GM19372 (cell line): ENCODE data around the gene KIF7.

Experiments used
- ATAC-seq: cut with Tn5 transposase; IDR thresholded peaks from one replicate; pipeline ENCODE4 v1.9.1; 2021; ENCODE audit warnings: mild to moderate bottlenecking, low read depth, moderate library complexity; ENCODE audit not compliant: unreplicated experiment

KIF7 gene

DNA sequence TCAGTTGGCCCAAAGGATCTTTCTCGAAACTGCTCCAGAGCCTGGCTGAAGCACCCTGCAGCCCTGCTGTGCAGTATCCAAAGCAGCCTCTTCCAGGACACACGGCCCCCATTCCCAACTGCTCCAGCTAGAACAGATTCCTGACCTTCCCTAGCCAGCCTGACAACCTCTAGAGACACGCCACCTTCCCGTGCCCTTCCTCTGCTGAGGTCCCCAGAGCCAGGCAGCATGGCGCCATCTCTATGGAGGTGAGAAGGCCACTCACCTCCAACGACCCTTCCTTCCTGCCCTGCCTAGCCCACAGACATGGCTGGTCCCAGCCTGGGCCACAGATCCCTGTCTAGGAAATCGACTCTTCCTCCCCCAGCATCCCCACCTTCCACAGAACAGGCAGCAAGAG, 3.1 kb downstream of the KIF7 start:
- ATAC-seq = no peak

- no peak for ATAC-seq
Observed at GRCh38 chr15:89649716-89650115, 5.6 kb downstream of the KIF7 start.

GRCh38 chr15:89649013-89649625, 6.1 kb downstream of the KIF7 start:
- ATAC-seq = no peak

GRCh38 chr15:89648106-89649012, 6.9 kb downstream of the KIF7 start:
- no peak for ATAC-seq

DNA sequence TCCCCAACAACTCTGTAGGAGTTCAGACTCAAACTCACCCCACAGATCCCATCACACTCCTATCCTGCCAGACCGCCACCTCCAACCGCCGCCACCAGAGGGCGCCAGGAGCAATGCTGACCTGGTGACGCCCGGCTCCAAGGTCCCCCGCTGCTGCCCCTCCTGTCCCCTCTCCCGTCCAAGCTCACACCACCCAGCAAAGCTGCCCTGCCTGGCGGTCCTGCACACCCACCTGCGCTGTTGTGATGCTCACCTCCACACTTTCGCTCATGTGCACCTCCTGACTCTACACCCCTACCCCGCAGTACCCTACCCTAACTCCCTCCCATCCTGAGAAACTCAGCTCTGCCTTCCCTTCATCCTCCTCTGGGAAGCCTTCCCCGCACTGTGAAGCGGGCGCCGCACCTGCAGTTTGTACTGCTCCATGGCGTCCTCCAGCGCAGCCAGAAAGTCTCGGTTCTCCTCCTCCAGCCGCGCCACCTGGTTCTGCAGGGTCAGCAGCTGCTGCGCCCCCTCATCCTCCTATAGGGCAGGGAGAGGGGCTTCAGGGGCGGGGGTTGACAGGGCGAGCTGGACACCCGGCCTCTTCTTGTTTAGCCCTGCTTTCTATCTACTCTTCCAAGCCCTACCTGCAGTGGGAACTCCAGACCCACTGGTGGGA, 7.9 kb downstream of the KIF7 start:
- peak; percentile 62 for ATAC-seq

DNA sequence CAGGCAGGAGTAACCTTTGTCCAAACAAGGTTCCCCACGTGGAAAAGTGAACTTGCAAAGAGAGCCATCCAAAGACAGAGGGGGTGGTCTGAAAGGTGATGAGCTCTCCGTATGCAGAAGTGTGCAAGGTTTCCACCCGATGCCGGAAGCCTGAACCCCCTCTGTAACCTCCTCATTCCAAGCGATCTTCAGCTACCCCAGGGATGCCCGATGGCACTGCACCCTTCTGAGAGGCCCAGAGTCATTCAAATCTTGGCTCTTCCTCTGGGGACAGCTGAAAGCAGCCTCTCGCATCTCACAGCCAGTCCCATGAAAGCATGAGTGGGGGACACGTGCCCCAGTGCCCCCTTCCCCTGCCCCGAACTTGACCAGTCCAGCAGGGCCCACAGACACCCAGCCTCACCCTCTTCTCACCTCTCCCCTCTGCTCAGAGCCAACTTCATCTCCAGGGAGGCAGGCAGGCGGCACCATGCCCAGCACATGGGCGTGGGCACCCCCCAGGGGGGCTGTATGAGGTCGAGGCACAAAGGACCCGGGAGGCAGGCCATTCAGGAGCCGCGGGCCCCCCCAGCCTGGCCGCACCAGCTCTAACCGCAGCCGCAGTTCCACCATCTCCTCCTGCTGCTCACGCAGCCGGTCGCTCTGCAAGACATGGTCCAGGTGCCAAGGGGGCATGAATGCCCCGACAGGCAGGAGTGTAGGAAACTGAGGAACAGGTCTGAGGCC, 8.7 kb downstream of the KIF7 start:
- ATAC-seq = no peak

DNA sequence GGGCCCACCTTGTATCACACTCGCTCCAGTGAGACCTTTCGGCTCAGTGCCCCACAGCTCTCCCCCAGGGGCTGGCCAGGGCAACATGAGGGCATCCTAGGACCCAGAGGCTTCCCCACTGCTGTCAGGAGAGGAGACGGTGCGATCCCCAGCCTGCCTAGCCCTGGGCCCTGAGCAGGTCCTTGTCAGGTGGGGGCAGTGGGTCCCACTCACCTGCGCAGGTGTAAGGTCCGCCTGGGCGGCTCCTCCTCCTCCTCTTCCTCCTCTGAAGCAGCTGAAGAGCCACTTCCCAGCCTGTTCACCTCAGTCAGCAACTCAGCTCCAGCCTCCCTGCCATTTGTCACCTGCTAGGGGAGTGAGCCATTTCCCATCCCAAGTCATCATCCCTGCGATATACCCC, 9.6 kb downstream of the KIF7 start:
- no peak for ATAC-seq

GRCh38 chr15:89642106-89642505, 13.2 kb downstream of the KIF7 start:
- ATAC-seq = no peak

- no peak for ATAC-seq
Observed at GRCh38 chr15:89641053-89641452, 14.2 kb downstream of the KIF7 start.

- ATAC-seq = no peak
Observed at GRCh38 chr15:89640245-89640644, 15.0 kb downstream of the KIF7 start.

- ATAC-seq = no peak
Observed at GRCh38 chr15:89633585-89633984, 21.7 kb downstream of the KIF7 start.

DNA sequence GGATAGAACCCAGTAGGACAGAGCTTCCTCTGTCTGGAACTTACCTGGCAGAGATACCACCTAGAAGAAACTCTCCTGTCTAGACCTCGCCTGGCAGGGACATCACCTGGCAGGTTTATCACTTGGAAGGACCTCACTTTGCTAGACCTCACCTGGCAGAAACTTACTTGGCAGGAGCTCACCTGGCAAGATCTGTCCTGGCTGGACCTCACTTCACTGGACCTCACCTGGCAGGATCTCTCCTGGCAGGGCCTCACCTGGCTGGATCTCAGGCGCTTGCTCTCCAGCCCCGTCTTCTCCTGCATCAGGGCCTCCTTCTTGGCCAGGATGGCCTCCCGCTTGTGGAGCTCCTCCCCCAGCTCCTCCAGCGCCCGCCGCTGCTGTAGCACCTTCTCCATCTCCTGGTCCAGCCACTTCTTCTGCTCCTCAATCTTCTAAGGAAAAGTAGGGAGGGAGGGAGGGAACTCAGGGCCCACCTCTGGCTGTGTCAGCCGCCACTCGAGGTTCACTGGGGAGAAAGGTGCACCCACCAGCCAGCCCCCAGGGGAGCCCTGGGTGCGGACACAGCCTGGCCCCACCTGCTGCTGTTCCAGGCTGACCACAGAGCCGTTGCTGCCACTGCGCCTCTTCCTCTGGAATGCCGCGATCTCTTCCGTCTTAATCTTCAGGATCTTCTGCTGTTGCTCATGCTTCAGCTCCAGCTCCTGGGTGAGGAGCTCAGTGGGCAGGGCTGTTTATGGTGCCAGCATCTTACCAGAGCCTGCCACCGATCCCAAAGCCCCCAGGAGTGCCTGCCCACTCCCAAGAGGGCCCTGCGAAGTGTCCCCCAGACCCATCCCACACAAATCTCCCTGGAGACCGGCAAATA, 22.5 kb downstream of the KIF7 start:
- ATAC-seq = no peak

GRCh38 chr15:89631902-89632264, 23.4 kb downstream of the KIF7 start:
- no peak for ATAC-seq

DNA sequence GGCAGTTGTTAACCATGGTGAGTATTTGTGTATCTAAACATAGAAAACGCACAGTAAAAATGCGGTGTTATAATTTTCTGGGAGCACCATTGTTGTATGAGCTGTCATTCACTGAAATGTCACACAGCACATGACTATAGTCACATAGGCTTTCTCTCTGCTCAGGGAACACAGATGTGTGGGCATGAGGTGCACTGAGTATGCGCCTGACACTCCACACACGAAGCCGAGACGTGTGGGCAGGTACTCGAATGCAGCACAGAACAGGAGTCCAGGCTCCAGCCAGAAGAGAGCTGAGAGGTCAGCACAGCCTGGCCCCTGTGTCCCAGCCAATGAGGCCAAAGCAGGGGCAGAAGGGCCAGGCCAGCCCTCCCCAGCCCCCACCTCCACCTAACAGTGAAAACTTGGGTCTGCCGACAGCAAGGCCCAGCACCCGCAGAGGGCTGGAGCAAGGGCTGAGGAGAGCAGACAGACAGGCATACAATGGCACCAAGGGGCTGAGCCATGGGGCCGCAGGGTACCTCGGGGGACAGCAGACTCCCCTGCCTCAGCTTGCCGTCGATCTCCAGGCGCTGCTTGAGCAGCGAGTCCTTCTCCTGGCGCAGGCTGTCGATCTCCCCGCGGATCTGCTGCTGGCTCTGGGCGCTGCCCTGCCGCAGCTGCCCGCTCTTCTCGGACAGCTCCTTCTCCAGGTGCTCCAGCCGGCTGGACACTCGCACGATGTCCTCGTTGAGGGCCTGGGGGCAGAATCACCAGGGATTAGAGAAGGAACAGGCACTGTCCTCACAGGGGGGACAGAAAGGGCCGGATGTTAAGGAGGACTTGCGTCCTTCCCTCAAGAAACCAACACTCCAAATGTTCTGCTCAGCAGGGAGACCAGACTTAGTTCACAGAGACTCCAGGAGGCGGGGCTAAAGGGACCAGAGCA, 24.0 kb downstream of the KIF7 start:
- ATAC-seq = no peak

DNA sequence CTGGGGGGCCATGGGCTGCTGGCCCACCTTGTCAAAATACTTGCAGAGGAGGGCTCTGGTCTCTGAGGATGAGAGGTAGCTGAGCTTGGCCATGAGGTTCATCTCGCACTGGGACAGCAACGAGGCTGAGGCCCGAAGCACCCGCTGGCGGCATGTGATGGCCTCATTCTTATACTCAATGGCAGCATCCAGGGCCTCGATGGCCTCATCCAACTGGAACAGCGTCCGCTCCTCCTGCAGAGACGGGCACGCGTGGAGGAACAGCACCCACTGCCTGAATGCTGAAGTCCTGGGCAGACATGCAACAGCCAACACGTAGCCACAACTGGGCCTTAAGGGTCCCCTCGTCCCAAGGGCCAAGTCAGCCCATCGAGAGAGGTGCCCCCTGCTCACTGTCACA, 25.0 kb downstream of the KIF7 start:
- no peak for ATAC-seq

DNA sequence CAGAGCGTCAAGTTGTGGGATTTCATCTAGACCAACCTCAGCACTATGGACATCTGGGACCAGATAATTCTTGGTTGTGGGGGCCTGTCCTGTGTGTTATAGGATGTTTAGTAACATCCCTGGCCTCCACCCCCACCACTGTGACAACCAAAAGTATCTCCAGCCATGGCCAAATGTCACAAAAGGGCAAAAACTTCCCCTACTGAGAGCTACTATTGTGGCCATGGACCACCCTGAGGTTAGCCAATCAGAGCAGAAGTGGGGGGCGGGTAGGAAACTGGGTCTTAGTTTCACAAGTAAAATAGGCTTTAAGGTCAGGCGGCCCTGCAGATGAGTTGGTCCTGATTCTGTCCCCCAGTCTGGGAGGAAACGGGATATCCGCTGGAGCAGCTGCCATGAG, 25.4 kb downstream of the KIF7 start:
- ATAC-seq = no peak

DNA sequence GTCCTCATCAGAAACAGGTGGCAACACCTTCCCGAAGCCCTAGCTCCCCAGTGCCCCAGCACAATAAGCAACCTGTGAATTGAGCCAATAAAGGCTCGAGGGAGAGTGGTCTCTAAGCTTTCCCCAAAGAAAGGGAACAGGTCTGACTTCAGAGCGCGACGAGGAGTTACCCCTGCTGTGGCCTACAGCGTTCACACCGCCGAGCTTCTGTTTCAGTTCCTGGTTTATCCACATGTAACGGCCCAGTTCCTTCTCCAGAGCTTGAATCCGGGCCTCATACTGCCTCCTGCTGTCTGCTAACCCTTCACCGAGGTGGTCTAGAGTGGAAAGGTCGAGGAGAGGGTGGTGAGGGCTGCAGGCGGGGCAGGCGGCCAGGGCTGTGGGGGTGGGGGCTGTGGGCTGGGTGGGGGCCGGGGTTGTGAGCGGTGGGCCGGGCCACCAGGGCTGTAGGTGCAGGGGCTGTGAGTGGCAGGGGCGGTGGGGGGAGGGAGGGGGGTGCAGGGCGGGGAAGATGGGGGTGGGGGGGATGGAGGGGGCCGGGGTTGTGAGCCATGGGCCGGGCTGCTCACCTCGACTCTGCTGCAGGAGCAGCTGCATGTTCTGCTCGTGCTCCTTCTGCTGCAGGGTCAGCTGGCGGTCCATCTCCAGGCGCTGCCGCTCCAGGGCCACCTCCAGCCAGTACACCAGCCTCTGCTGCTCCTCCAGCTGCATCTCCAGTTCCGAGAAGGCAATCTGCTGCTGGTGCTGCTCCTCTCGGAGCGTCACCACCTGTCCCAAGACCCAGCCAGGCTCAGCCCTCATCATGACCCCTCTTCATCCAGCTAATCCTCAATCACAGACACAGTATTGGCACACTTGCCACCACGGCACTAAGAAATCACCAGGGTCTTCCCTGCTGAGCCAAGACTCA, 26.2 kb downstream of the KIF7 start:
- no peak for ATAC-seq

DNA sequence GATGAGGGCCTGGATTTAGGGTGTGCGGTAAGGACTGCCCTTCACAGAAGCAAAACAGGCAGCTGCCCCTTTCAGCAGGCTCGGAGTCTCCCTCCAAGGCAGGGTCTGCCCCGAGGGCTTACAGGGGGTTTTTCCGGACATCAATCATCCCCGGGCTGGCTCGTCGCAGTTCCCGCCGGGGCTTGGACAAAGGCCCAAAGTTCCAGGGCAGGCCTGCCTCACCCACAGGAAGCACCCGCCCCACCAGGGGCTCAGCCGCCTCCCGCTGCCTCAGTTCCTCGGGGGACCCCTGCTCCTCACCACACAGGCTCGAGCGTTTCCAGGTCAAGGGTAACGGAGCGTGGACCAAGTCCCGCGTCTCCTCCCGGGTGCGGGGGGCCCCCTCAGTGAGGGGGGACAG, 27.0 kb downstream of the KIF7 start:
- no peak for ATAC-seq
